ENCODE measurements around the gene SUGCT.

SUGCT gene

GRCh38 chr7:40237731-40238130, 102.9 kb downstream of the SUGCT start:
- Histone ChIP-seq H3K4me1 (ENCODE audit: low read length) (peaks cover 14% of the 10 kb centered on the region), H4K20me1 (ENCODE audit: insufficient read depth, low read length) (no peaks in the 10 kb centered on the region), H3K4me2 (ENCODE audit: low read length) (no peak overlapping the region), H3K9ac (ENCODE audit: low read length) (no peak overlapping the region), H3K79me2 (ENCODE audit: low read length) (no peaks in the 10 kb centered on the region), H3K4me3 (ENCODE audit: low read length) (no peak overlapping the region), H2AFZ (ENCODE audit: low read depth, low read length) (0 out of 2 replicates have a peak overlapping the region, but pooled peaks have one; percentile 7), H3K27ac (ENCODE audit: low read length) (no peak overlapping the region), H3K36me3 (replicated peaks; ENCODE audit: low read depth, low read length) (no peaks in the 10 kb centered on the region), H3K9me3 (ENCODE audit: insufficient read depth, low read length) (no peaks in the 10 kb centered on the region), H3K27me3 (ENCODE audit: low read depth, low read length) (no peaks in the 10 kb centered on the region)
- TF ChIP-seq EZH2phosphoT487 (IDR thresholded peaks at IDR 0.05; ENCODE audit: low read depth) = no peak
- no peak for TF ChIP-seq CTCF (IDR thresholded peaks at IDR 0.05; ENCODE audit: low read depth, low read length)

GRCh38 chr7:40239755-40240303, 105.0 kb downstream of the SUGCT start:
- Histone ChIP-seq H3K9ac (ENCODE audit: low read length) (no peak overlapping the region), H3K27me3 (ENCODE audit: low read depth, low read length) (no peaks in the 10 kb centered on the region), H3K9me3 (ENCODE audit: insufficient read depth, low read length) (no peaks in the 10 kb centered on the region), H3K36me3 (replicated peaks; ENCODE audit: low read depth, low read length) (no peaks in the 10 kb centered on the region), H4K20me1 (ENCODE audit: insufficient read depth, low read length) (no peaks in the 10 kb centered on the region), H3K4me2 (ENCODE audit: low read length) (no peak overlapping the region), H3K79me2 (ENCODE audit: low read length) (no peaks in the 10 kb centered on the region), H2AFZ (ENCODE audit: low read depth, low read length) (no peak overlapping the region), H3K4me1 (ENCODE audit: low read length) (peaks cover 7% of the 10 kb centered on the region; the same call in 1 of the 2 replicates), H3K27ac (ENCODE audit: low read length) (no peak overlapping the region), H3K4me3 (ENCODE audit: low read length) (no peak overlapping the region)
- no peak for TF ChIP-seq CTCF (IDR thresholded peaks at IDR 0.05; ENCODE audit: low read depth, low read length)
- TF ChIP-seq EZH2phosphoT487 (IDR thresholded peaks at IDR 0.05; ENCODE audit: low read depth) = no peak

- H4K20me1 ChIP-seq (ENCODE audit: insufficient read depth, low read length) = no peaks in the 10 kb centered on the region
- no peaks in the 10 kb centered on the region for H3K36me3 ChIP-seq (replicated peaks; ENCODE audit: low read depth, low read length)
- H3K9me3 ChIP-seq (ENCODE audit: insufficient read depth, low read length) = no peaks in the 10 kb centered on the region
- H2AFZ ChIP-seq (ENCODE audit: low read depth, low read length) = no peak overlapping the region
- no peak overlapping the region for H3K4me3 ChIP-seq (ENCODE audit: low read length)
- no peak overlapping the region for H3K27ac ChIP-seq (ENCODE audit: low read length)
- TF ChIP-seq CTCF (IDR thresholded peaks at IDR 0.05; ENCODE audit: low read depth, low read length) = no peak
- TF ChIP-seq EZH2phosphoT487 (IDR thresholded peaks at IDR 0.05; ENCODE audit: low read depth) = no peak
- no peak overlapping the region for H3K9ac ChIP-seq (ENCODE audit: low read length)
- H3K27me3 ChIP-seq (ENCODE audit: low read depth, low read length) = no peaks in the 10 kb centered on the region
- no peaks in the 10 kb centered on the region for H3K4me1 ChIP-seq (ENCODE audit: low read length)
- no peaks in the 10 kb centered on the region for H3K79me2 ChIP-seq (ENCODE audit: low read length)
- H3K4me2 ChIP-seq (ENCODE audit: low read length) = no peak overlapping the region
These were observed 108.3 kb downstream of the SUGCT start for GRCh38 chr7:40243076-40243475.

GRCh38 chr7:40244226-40244625, 109.4 kb downstream of the SUGCT start:
- Histone ChIP-seq H3K4me3 (ENCODE audit: low read length) (no peak overlapping the region), H3K4me2 (ENCODE audit: low read length) (no peak overlapping the region), H3K79me2 (ENCODE audit: low read length) (no peaks in the 10 kb centered on the region), H4K20me1 (ENCODE audit: insufficient read depth, low read length) (no peaks in the 10 kb centered on the region), H3K27me3 (ENCODE audit: low read depth, low read length) (no peaks in the 10 kb centered on the region), H3K9ac (ENCODE audit: low read length) (no peak overlapping the region), H3K27ac (ENCODE audit: low read length) (no peak overlapping the region), H3K9me3 (ENCODE audit: insufficient read depth, low read length) (no peaks in the 10 kb centered on the region), H3K4me1 (ENCODE audit: low read length) (no peaks in the 10 kb centered on the region), H2AFZ (ENCODE audit: low read depth, low read length) (no peak overlapping the region), H3K36me3 (replicated peaks; ENCODE audit: low read depth, low read length) (no peaks in the 10 kb centered on the region)
- TF ChIP-seq CTCF (IDR thresholded peaks at IDR 0.05; ENCODE audit: low read depth, low read length) (no peak), EZH2phosphoT487 (IDR thresholded peaks at IDR 0.05; ENCODE audit: low read depth) (no peak)
